AG09309 (cell line): ENCODE data around the gene ILK.

Source experiments
- DNase-seq: peaks from one replicate; pipeline ENCODE4 v3.0.0-alpha.2; 2010; ENCODE audit warnings: low read depth
- H3K4me3 ChIP-seq: 2 replicates; pipeline ENCODE4 v1.5.1; 2011; ENCODE audit warnings: mild to moderate bottlenecking, low read depth, low read length, moderate library complexity; ENCODE audit not compliant: control insufficient read depth
- TF ChIP-seq, protein P1 (sequence below): IDR thresholded peaks from 2 replicates; pipeline ENCODE4 v1.5.1; 2011; ENCODE audit warnings: mild to moderate bottlenecking, low read depth, low read length, inconsistent platforms; ENCODE audit not compliant: insufficient read depth, control insufficient read depth; ENCODE audit errors: missing control alignments

The ILK gene

GRCh38 chr11:6572215-6572614 is 31.4 kb upstream of the ILK start:
- no peak overlapping the region for H3K4me3 ChIP-seq
- DNase-seq: peak; percentile 55
- TF ChIP-seq, protein P1, sequence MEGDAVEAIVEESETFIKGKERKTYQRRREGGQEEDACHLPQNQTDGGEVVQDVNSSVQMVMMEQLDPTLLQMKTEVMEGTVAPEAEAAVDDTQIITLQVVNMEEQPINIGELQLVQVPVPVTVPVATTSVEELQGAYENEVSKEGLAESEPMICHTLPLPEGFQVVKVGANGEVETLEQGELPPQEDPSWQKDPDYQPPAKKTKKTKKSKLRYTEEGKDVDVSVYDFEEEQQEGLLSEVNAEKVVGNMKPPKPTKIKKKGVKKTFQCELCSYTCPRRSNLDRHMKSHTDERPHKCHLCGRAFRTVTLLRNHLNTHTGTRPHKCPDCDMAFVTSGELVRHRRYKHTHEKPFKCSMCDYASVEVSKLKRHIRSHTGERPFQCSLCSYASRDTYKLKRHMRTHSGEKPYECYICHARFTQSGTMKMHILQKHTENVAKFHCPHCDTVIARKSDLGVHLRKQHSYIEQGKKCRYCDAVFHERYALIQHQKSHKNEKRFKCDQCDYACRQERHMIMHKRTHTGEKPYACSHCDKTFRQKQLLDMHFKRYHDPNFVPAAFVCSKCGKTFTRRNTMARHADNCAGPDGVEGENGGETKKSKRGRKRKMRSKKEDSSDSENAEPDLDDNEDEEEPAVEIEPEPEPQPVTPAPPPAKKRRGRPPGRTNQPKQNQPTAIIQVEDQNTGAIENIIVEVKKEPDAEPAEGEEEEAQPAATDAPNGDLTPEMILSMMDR: no peak

- DNase-seq: no peak
These were observed 28.5 kb upstream of the ILK start for GRCh38 chr11:6574816-6575715.

GRCh38 chr11:6576471-6577373 is 26.9 kb upstream of the ILK start:
- H3K4me3 ChIP-seq: no peak overlapping the region
- TF ChIP-seq, protein P1: peak; percentile 4
- peak; percentile 65 for DNase-seq

More at GRCh38 chr11:6574816-6575715, 28.5 kb upstream of the ILK start:
- TF ChIP-seq, protein P1: no peak
- H3K4me3 ChIP-seq: no peak overlapping the region

- no peak for DNase-seq
- TF ChIP-seq, protein P1: no peak
- no peak overlapping the region for H3K4me3 ChIP-seq
These were observed 25.4 kb upstream of the ILK start for GRCh38 chr11:6578134-6578533.

GRCh38 chr11:6579681-6580080 is 23.9 kb upstream of the ILK start:
- TF ChIP-seq, protein P1: no peak
- H3K4me3 ChIP-seq: no peak overlapping the region
- no peak for DNase-seq

DNA sequence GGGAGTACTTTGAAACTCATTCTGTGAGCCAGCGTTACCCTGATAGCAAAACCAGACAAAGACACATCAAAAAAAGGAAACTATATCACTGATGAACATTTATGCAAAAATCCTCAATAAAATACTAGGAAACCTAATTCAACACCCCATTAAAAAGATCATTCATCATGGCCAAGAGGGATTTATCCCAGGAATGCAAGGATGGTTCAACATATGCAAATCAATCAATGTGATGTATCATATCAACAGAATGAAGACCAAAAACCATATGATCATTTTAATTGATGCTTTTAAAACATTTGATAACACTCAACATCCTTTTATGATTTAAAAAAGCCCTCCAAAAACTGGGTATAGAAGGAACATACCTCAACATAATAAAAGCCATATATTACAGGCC is 20.0 kb upstream of the ILK start:
- TF ChIP-seq, protein P1: no peak
- no peak overlapping the region for H3K4me3 ChIP-seq
- DNase-seq: no peak
